Measurements from ENCODE around the gene PCDHGB7.
"Not testable (repeated sequence)": the region's sequence is repeated elsewhere in the genome, so short reads cannot be mapped to it uniquely, and the experiment has no call there.

Gene PCDHGB7

DNA sequence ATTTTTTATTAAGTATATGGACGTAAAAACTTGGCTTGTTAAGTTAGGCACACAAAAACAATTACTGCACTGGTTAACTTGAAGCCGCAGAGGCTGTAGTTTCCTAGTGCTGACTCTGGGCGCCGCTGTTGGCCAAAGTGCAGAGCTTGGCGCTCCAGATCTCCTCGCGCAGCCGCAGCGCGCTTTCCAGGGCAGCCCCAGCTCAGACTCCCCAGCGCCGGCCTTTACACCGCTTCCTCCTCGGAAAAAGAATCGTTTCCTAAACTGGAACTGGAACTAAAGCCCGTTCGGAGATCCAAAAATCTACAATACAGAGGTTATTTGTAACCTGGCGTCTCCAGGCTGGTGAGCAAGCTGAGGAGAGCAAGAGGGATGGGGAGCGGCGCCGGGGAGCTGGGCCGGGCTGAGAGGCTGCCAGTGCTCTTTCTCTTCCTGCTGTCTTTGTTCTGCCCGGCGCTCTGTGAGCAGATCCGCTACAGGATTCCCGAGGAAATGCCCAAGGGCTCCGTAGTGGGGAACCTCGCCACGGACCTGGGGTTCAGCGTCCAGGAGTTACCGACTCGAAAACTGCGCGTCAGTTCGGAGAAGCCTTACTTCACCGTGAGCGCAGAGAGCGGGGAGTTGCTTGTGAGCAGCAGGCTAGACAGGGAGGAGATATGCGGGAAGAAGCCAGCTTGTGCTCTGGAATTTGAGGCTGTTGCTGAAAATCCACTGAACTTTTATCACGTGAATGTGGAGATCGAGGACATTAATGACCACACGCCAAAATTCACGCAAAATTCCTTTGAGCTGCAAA is 19.5 kb upstream of the PCDHGB7 start, which contains the start of gene PCDHGB5:
Gene PCDHGB5 (plus strand): TSS at position 192 of the 796 bp plus-strand sequence. CDS start 181 bp downstream, at position 373.
- DNase-seq (ENCODE audit: low read depth), result peak; percentile 40

DNA sequence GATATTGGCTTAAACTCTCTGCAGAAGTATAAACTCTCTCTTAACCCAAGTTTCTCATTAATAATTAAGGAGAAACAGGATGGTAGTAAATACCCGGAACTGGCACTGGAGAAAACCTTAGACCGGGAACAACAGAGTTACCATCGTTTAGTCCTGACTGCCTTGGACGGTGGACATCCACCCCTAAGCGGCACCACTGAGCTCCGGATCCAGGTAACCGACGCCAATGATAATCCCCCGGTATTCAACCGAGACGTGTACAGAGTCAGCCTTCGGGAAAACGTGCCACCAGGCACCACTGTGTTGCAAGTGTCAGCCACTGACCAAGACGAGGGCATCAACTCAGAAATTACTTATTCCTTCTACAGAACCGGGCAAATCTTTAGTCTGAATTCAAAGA is 18.9 kb upstream of the PCDHGB7 start:
- no peak for DNase-seq (ENCODE audit: low read depth)

DNA sequence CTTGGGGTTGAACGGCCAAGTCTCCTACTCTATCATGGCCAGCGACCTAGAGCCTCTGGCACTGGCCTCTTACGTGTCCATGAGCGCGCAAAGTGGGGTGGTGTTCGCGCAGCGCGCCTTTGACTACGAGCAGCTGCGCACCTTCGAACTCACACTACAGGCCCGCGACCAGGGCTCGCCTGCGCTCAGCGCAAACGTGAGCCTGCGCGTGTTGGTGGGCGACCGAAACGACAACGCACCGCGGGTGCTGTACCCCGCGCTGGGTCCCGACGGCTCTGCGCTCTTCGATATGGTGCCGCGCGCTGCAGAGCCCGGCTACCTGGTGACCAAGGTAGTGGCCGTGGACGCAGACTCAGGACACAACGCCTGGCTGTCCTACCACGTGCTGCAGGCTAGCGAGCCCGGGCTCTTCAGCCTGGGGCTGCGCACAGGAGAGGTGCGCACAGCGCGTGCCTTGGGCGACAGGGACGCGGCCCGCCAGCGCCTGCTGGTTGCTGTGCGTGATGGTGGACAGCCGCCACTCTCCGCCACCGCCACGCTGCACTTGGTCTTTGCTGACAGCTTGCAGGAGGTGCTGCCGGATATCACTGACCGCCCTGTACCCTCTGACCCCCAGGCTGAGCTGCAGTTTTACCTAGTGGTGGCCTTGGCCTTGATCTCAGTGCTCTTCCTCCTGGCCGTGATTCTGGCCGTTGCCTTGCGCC is 17.8 kb upstream of the PCDHGB7 start:
- DNase-seq (ENCODE audit: low read depth), result no peak

DNA sequence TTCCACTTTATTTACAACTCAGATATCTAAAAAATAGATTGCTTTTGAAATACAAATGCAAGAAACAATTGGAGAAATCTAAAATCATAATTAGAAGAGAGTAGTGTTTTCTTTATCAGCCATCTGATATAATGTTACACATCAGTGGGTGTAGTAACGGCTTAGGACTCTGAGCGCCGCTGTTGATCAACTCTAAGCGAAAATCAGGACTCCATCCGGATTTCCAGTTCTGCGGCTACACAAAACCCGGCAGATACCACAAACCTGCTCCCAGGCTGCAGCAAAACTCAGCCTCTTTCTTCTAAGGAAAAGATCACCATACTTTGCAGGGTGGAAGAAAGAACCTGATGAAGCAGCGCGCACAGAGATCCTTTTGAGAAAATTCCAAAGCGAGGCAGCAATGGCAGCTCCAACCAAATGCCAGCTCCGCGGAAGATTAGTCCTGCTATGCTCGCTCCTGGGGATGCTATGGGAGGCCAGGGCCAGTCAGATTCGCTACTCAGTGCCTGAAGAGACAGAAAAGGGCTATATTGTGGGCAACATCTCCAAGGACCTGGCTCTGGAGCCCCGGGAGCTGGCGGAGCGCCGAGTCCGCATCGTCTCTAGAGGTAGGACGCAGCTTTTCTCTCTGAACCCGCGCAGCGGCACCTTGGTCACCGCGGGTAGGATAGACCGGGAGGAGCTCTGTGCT is 14.8 kb upstream of the PCDHGB7 start, which contains the start of gene PCDHGA9:
Gene PCDHGA9 (plus strand): TSS at position 226 of the 691 bp plus-strand sequence. CDS start 175 bp downstream, at position 401.
- DNase-seq (ENCODE audit: low read depth), result no peak

DNA sequence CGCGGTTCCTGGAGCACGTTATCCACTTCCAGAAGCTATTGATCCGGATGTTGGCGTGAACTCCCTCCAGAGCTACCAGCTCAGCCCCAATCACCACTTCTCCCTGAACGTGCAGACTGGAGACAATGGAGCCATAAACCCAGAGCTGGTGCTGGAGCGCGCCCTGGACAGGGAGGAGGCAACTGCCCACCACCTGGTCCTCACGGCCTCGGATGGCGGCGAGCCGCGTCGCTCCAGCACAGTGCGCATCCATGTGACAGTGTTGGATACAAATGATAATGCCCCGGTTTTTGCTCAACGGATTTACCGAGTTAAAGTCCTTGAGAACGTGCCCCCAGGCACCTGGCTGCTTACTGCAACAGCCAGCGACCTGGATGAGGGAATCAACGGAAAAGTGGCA is 14.1 kb upstream of the PCDHGB7 start:
- no peak for DNase-seq (ENCODE audit: low read depth)

DNA sequence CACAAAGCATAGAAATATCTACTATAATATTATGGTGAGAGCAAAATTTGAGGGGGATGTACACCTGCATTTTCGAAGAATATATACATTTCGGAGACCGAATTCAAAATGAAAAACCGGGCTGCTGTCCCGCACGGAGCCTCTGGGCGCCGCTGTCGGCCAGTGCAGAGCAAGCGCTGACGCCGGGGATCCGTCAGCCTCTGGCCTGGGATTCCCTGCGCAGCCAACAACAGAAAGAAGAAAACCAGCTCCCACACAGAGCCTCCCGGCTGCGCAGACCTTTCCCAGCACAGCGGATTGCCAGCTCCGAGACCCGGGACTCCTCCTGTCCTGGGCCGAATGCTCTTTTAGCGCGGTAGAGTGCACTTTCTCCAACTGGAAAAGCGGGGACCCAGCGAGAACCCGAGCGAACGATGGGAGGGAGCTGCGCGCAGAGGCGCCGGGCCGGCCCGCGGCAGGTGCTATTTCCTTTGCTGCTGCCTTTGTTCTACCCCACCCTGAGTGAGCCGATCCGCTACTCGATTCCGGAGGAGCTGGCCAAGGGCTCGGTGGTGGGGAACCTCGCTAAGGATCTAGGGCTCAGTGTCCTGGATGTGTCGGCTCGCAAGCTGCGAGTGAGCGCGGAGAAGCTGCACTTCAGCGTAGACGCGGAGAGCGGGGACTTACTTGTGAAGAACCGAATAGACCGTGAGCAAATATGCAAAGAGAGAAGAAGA is 9.5 kb upstream of the PCDHGB7 start, which contains the start of gene PCDHGB6:
Gene PCDHGB6 (plus strand): TSS at position 232 of the 716 bp plus-strand sequence. CDS start 182 bp downstream, at position 414.
- peak; percentile 38 for DNase-seq (ENCODE audit: low read depth)

DNA sequence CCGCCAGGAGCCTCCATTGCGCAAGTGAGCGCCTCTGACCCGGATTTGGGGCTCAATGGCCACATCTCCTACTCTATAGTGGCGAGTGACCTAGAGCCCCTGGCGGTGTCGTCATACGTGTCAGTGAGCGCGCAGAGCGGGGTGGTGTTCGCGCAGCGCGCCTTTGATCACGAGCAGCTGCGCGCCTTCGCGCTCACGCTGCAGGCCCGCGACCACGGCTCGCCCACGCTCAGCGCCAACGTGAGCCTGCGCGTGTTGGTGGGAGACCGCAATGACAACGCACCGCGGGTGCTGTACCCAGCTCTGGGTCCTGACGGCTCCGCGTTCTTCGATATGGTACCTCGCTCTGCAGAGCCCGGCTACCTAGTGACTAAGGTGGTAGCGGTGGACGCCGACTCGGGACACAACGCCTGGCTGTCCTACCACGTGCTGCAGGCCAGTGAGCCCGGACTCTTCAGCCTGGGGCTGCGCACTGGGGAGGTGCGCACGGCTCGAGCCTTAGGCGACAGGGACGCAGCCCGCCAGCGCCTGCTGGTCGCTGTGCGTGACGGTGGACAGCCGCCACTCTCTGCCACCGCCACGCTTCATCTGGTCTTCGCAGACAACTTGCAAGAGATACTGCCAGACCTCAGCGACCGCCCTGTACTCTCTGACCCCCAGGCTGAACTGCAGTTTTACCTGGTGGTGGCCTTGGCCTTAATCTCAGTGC is 7.7 kb upstream of the PCDHGB7 start:
- no peak for DNase-seq (ENCODE audit: low read depth)

DNA sequence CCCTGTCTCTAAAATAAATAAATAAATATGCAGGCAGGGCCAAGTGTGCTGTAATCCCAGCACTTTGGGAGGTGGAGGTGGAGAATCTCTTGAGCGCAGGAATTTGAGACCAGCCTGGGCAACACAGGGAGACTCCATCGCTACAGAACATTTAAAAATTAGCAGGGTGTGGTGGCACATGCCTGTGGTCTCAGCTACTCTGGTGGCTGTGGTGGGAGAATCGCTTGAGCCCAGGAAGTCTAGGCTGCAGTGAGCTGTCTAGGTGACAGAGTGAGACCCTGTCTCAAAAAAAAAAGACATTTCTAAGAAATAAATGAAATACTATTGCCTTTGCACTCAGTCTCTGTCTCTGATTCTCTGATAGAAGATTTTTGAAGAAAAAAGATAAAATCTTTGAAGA is 5.9 kb upstream of the PCDHGB7 start:
- DNase-seq (ENCODE audit: low read depth), result no peak

DNA sequence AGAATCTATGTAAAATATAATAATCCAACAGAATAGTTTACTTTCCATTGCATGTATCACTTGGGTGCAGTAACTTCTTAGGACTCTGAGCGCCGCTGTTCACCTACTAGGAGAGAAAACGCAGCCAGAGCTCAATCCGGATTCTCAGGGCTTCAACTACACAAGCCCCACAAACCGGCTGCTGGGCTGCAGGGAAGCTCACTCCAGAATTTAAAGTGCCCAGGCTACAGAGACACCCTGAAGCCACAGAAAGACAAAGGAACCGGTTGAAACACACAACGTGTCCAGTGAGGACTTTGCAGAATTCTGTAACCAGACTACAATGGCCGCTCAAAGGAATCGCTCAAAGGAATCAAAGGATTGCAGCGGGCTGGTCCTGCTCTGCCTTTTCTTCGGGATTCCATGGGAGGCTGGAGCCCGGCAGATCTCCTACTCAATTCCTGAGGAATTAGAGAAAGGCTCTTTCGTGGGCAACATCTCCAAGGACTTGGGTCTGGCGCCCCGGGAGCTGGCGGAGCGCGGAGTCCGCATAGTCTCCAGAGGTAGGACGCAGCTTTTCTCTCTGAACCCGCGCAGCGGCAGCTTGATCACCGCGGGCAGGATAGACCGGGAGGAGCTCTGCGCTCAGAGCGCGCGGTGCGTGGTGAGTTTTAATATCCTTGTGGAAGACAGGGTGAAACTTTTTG is 4.5 kb upstream of the PCDHGB7 start, which contains the start of gene PCDHGA10:
Gene PCDHGA10 (plus strand): TSS at position 134 of the 686 bp plus-strand sequence. CDS start 189 bp downstream, at position 323.
- DNase-seq (ENCODE audit: low read depth), result peak; percentile 40

DNA sequence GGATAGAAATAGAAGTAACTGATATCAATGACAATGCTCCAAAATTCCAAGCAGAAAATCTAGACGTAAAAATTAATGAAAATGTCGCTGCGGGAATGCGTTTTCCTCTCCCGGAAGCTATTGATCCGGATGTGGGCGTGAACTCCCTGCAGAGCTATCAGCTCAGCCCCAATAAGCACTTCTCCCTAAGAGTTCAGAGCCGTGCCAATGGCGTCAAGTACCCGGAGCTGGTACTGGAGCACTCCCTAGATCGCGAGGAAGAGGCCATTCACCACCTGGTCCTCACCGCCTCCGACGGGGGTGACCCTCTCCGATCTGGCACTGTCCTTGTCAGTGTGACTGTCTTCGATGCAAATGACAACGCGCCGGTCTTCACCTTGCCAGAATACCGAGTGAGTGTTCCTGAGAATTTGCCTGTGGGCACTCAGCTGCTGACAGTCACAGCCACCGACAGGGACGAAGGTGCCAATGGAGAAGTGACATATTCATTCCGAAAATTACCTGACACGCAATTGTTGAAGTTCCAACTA is 3.9 kb upstream of the PCDHGB7 start:
- DNase-seq (ENCODE audit: low read depth), result no peak

DNA sequence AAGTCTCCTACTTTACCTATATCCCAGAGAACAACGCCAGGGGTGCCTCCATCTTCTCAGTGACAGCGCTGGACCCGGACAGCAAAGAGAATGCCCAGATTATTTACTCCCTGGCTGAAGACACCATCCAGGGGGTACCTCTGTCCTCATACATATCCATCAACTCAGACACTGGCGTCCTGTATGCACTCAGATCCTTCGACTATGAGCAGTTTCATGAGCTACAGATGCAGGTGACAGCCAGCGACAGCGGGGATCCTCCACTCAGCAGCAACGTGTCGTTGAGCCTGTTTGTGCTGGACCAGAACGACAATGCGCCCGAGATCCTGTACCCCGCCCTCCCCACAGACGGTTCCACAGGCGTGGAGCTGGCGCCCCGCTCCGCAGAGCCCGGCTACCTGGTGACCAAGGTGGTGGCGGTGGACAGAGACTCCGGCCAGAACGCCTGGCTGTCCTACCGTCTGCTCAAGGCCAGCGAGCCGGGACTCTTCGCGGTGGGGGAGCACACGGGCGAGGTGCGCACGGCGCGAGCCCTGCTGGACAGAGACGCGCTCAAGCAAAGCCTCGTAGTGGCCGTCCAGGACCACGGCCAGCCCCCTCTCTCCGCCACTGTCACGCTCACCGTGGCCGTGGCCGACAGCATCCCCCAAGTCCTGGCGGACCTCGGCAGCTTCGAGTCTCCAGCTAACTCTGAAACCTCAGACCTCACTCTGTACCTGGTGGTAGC is 2.8 kb upstream of the PCDHGB7 start:
- DNase-seq (ENCODE audit: low read depth), result not testable (repeated sequence)

DNA sequence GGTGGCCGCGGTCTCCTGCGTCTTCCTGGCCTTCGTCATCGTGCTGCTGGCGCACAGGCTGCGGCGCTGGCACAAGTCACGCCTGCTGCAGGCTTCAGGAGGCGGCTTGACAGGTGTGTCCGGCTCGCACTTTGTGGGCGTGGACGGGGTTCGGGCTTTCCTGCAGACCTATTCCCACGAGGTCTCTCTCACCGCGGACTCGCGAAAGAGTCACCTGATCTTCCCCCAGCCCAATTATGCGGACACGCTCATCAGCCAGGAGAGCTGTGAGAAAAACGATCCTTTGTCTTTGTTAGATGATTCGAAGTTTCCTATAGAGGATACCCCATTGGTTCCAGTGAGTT is 2.2 kb upstream of the PCDHGB7 start:
- not testable (repeated sequence) for DNase-seq (ENCODE audit: low read depth)

DNA sequence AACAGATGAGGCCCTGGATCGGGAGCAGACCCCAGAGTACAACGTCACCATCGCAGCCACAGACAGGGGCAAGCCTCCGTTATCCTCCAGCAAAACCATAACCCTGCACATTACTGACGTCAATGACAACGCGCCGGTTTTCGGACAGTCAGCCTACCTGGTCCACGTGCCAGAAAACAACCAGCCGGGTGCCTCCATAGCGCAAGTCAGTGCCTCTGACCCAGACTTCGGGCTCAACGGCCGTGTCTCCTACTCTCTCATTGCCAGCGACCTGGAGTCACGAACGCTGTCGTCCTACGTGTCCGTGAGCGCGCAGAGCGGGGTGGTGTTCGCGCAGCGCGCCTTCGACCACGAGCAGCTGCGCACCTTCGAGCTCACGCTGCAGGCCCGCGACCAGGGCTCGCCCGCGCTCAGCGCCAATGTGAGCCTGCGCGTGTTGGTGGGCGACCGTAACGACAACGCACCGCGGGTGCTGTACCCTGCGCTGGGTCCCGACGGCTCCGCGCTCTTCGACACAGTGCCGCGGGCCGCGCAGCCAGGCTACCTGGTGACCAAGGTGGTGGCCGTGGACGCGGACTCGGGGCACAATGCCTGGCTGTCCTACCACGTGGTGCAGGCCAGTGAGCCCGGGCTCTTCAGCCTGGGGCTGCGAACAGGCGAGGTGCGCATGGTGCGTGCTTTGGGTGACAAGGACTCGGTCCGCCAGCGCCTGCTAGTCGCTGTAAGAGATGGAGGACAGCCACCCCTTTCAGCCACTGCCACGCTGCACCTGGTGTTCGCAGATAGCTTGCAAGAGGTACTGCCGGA is 1.8 kb downstream of the PCDHGB7 start:
- no peak for DNase-seq (ENCODE audit: low read depth)

DNA sequence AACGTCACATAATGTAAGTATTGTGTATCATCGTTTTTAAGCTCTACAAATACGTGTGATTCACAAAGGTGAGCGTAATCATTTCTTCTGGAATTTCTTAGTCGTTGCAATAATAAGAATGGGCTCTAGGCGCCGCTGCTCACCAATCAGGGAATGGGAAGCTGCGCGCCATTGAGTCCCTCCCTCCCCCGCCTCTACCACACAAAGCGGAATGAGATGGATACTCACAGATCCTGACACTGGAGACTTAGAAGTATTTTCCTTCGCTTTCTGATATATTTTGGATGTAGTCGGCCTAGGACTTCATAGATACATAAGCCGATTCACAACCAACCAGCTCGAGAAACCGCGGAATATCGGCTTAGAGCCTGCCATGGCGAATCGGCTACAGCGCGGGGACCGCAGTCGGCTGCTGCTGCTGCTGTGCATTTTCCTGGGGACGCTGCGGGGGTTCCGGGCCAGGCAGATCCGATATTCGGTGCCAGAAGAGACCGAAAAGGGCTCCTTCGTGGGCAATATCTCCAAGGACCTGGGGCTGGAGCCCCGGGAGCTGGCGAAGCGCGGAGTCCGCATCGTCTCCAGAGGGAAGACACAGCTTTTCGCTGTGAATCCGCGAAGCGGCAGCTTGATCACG is 3.5 kb downstream of the PCDHGB7 start, which contains the start of gene PCDHGA11:
Gene PCDHGA11 (plus strand): TSS at position 197 of the 634 bp plus-strand sequence. CDS start 177 bp downstream, at position 374.
- peak; percentile 37 for DNase-seq (ENCODE audit: low read depth)

DNA sequence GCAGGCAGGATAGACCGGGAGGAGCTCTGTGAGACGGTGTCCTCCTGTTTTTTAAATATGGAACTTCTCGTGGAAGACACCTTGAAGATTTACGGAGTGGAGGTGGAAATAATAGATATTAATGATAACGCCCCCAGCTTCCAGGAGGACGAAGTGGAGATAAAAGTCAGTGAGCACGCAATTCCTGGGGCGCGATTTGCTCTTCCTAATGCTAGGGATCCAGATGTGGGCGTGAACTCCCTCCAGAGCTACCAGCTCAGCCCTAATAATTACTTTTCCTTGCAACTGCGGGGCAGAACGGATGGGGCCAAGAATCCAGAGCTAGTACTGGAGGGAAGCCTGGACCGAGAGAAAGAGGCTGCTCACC is 4.0 kb downstream of the PCDHGB7 start:
- no peak for DNase-seq (ENCODE audit: low read depth)

DNA sequence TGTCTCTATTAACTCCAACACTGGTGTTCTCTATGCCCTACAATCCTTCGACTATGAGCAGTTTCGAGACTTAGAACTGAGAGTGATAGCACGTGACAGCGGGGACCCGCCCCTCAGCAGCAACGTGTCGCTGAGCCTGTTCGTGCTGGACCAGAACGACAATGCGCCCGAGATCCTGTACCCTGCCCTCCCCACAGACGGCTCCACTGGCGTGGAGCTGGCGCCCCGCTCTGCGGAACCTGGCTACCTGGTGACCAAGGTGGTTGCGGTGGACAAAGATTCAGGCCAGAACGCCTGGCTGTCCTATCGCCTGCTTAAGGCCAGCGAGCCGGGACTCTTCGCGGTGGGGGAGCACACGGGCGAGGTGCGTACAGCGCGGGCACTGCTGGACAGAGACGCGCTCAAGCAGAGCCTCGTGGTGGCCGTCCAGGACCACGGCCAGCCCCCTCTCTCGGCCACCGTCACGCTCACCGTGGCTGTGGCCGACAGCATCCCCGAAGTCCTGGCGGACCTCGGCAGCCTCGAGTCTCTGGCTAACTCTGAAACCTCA is 5.3 kb downstream of the PCDHGB7 start:
- DNase-seq (ENCODE audit: low read depth), result no peak

DNA sequence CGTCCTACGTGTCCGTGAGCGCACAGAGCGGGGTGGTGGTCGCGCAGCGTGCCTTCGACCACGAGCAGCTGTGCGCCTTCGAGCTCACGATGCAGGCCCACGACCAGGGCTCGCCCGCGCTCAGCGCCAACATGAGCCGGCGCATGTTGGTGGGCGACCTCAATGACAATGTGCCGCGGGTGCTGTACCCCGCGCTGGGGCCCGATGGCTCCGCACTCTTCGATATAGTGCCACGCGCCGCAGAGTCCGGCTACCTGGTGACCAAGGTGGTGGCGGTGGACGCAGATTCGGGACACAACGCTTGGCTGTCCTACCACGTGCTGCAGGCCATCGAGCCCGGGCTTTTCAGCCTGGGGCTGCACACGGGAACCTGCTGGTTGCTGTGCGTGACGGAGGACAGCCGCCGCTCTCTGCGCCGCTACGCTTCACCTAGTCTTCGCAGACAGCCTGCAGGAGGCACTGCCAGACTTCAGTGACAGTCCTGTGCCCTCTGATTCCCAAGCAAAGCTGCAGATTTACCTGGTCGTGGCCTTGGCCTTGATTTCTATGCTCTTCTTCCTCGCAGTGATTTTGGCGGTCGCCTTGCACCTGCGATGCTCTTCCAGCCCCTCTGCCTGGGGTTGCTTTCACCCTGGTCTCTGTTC is 10.4 kb downstream of the PCDHGB7 start:
- DNase-seq (ENCODE audit: low read depth), result no peak

Measured in activated T-cell treated with anti-CD3 and anti-CD28 coated beads for 48 hours (primary cell).